H1 (cell line): ENCODE results near the gene KRTAP20-3. TPM values are rescaled to one million over a fixed set of nuclear protein-coding genes. Genes with fewer than 3 reads are reported as not detected.

Source experiments
- CTCF ChIA-PET: fragments of 300-600 bp; sonication (Branson Sonifier 250); formaldehyde crosslinking; loops from one replicate; lab custom pipeline; 2021; ENCODE audit not compliant: partially characterized antibody; lab: Charles Lee
- POLR2A ChIA-PET: fragments of 300-600 bp; sonication (Branson Sonifier 250); formaldehyde crosslinking; loops from one replicate; lab custom pipeline; 2021; ENCODE audit warnings: inconsistent platforms; ENCODE audit not compliant: partially characterized antibody; lab: Charles Lee
- DNase-seq, 2 experiments: peaks; one replicate each; pipeline versions ENCODE4 v3.0.0 to v3.0.0-alpha.2; 2010 to 2022; ENCODE audit warnings: low spot score in 2 of 2, low read depth in 1 of 2, mixed read lengths in 1 of 2
- FAIRE-seq: peaks from 2 replicates; lab custom pipeline; 2011; peaks lifted over from hg19 to GRCh38; lab: Jason Lieb, UNC
- H2AFZ ChIP-seq: 2 replicates; pipeline ENCODE4 v1.8.1; 2012; ENCODE audit warnings: low read length, inconsistent platforms
- H2AK5ac ChIP-seq: 2 replicates; pipeline ENCODE4 v1.6.1; 2013; ENCODE audit warnings: low read depth, low read length
- H2BK120ac ChIP-seq: replicated peaks from 2 replicates; pipeline ENCODE3; 2013; ENCODE audit warnings: low read depth, low read length, inconsistent platforms
- H2BK12ac ChIP-seq: 2 replicates; pipeline ENCODE4 v1.6.1; 2013; ENCODE audit warnings: low read depth, low read length
- H2BK15ac ChIP-seq: 2 replicates; pipeline ENCODE4 v1.6.1; 2013; ENCODE audit warnings: low read length
- H2BK20ac ChIP-seq: 2 replicates; pipeline ENCODE4 v1.6.1; 2013; ENCODE audit warnings: low read length
- H2BK5ac ChIP-seq: 2 replicates; pipeline ENCODE4 v1.6.1; 2013; ENCODE audit warnings: low read depth, low read length
- H3K14ac ChIP-seq: 2 replicates; pipeline ENCODE4 v1.6.1; 2013; ENCODE audit warnings: inconsistent platforms; ENCODE audit not compliant: insufficient read length
- H3K18ac ChIP-seq: 2 replicates; pipeline ENCODE4 v1.6.1; 2013; ENCODE audit warnings: low read length; ENCODE audit errors: extremely low read depth
- H3K23ac ChIP-seq: 2 replicates; pipeline ENCODE4 v1.6.1; 2013; ENCODE audit warnings: inconsistent platforms; ENCODE audit not compliant: insufficient read length
- H3K23me2 ChIP-seq: 2 replicates; pipeline ENCODE4 v1.6.1; 2013; ENCODE audit warnings: low read depth, low read length
- H3K27ac ChIP-seq: 2 replicates; pipeline ENCODE4 v1.6.1; 2011; ENCODE audit warnings: low read depth, low read length, inconsistent platforms
- H3K27me3 ChIP-seq, 4 experiments: replicated peaks in 1 of 4; 1 replicate in 1 of 4; 2 replicates in 3 of 4; pipeline versions ENCODE4 v1.6.1 to v1.8.1; 2011 to 2013; ENCODE audit warnings: low read length in 3 of 4, mild to moderate bottlenecking in 3 of 4, inconsistent platforms in 2 of 4, mixed read lengths in 2 of 4, moderate library complexity in 1 of 4; ENCODE audit not compliant: control insufficient read depth in 3 of 4, insufficient read depth in 3 of 4; ENCODE audit errors: extremely low read depth in 1 of 4
- H3K36me3 ChIP-seq, 4 experiments: 2 replicates each; pipeline versions ENCODE4 v1.6.1 to v1.8.1; 2011 to 2013; ENCODE audit warnings: mild to moderate bottlenecking in 4 of 4, low read length in 3 of 4, moderate library complexity in 2 of 4, control low read depth in 1 of 4, inconsistent platforms in 1 of 4; ENCODE audit not compliant: insufficient read depth in 4 of 4, control insufficient read depth in 2 of 4
- H3K4ac ChIP-seq: replicated peaks from 2 replicates; pipeline ENCODE3; 2013; ENCODE audit warnings: low read length, low read depth, mixed read lengths, inconsistent platforms; ENCODE audit not compliant: insufficient read length
- H3K4me1 ChIP-seq, 4 experiments: replicated peaks in 1 of 4; 1 replicate in 1 of 4; 2 replicates in 3 of 4; pipeline versions ENCODE4 v1.6.1 to v1.8.1; 2011 to 2013; ENCODE audit warnings: low read length in 3 of 4, inconsistent platforms in 2 of 4, mixed read lengths in 1 of 4; ENCODE audit not compliant: insufficient read depth in 4 of 4, control insufficient read depth in 3 of 4
- H3K4me2 ChIP-seq, 2 experiments: 2 replicates each; pipeline versions ENCODE4 v1.6.1 to v1.8.1; 2011 to 2013; ENCODE audit warnings: low read depth in 2 of 2, low read length in 2 of 2, control low read depth in 1 of 2, inconsistent platforms in 1 of 2, mild to moderate bottlenecking in 1 of 2; ENCODE audit not compliant: insufficient read depth in 1 of 2
- H3K4me3 ChIP-seq, 4 experiments: fragments of 200-600, 300-600 bp in 1 of 4; sonication (generic), shearing (Covaris generic), sonication (Bioruptor Twin) in 1 of 4; 2 replicates each; pipeline versions ENCODE4 v1.5.1 to v1.8.1; 2011 to 2016; ENCODE audit warnings: low read length in 4 of 4, low read depth in 3 of 4, control low read depth in 2 of 4, inconsistent platforms in 2 of 4, mild to moderate bottlenecking in 2 of 4, mixed read lengths in 1 of 4, moderate library complexity in 1 of 4; ENCODE audit not compliant: insufficient read depth in 2 of 4; ENCODE audit errors: extremely low read depth in 1 of 4
- H3K56ac ChIP-seq: replicated peaks from 2 replicates; pipeline ENCODE3; 2013; ENCODE audit warnings: low read depth, mild to moderate bottlenecking, mixed read lengths, low read length, inconsistent platforms; ENCODE audit not compliant: insufficient read length
- H3K79me1 ChIP-seq: 2 replicates; pipeline ENCODE4 v1.6.1; 2013; ENCODE audit warnings: low read depth, low read length, control low read depth
- H3K79me2 ChIP-seq, 2 experiments: 2 replicates each; pipeline versions ENCODE4 v1.6.1 to v1.8.1; 2012 to 2013; ENCODE audit warnings: low read length in 2 of 2, mild to moderate bottlenecking in 2 of 2, inconsistent platforms in 1 of 2; ENCODE audit not compliant: insufficient read depth in 2 of 2, control insufficient read depth in 1 of 2
- H3K9ac ChIP-seq, 4 experiments: replicated peaks in 1 of 4; 1 replicate in 1 of 4; 2 replicates in 3 of 4; pipeline versions ENCODE4 v1.6.1 to v1.8.1; 2011 to 2013; ENCODE audit warnings: low read depth in 3 of 4, low read length in 3 of 4, control low read depth in 2 of 4, mild to moderate bottlenecking in 2 of 4, moderate library complexity in 2 of 4, inconsistent platforms in 1 of 4; ENCODE audit errors: extremely low read depth in 1 of 4
- H3K9me3 ChIP-seq, 2 experiments: 2 replicates each; pipeline versions ENCODE4 v1.6.1 to v1.8.1; 2012 to 2013; ENCODE audit warnings: mild to moderate bottlenecking in 2 of 2, moderate library complexity in 2 of 2, control low read depth in 1 of 2, inconsistent platforms in 1 of 2, low read depth in 1 of 2, low read length in 1 of 2, mixed read lengths in 1 of 2; ENCODE audit not compliant: insufficient read depth in 2 of 2
- H4K20me1 ChIP-seq, 2 experiments: replicated peaks in 1 of 2; 2 replicates each; pipeline versions ENCODE3 to v1.8.1; 2011 to 2013; ENCODE audit warnings: inconsistent platforms in 2 of 2, low read length in 2 of 2, mild to moderate bottlenecking in 1 of 2; ENCODE audit not compliant: insufficient read depth in 2 of 2, control insufficient read depth in 1 of 2
- H4K5ac ChIP-seq: 2 replicates; pipeline ENCODE4 v1.6.1; 2013; ENCODE audit warnings: low read length, low read depth, mixed read lengths, inconsistent platforms; ENCODE audit not compliant: insufficient read length
- H4K8ac ChIP-seq: 2 replicates; pipeline ENCODE4 v1.8.0; 2013; ENCODE audit warnings: mild to moderate bottlenecking, moderate library complexity, low read length, inconsistent platforms; ENCODE audit not compliant: insufficient read depth; ENCODE audit errors: extremely low read depth
- H4K91ac ChIP-seq: replicated peaks from 2 replicates; pipeline ENCODE3; 2013; ENCODE audit warnings: low read length, mixed read lengths, inconsistent platforms; ENCODE audit not compliant: insufficient read length
- CTBP2 ChIP-seq: IDR thresholded peaks from 2 replicates; pipeline ENCODE4 v1.7.0; 2011; ENCODE audit warnings: borderline replicate concordance, mild to moderate bottlenecking, moderate library complexity, mixed read lengths, low read length; ENCODE audit not compliant: insufficient read depth, insufficient read length
- SP1 ChIP-seq: IDR thresholded peaks from 2 replicates; pipeline ENCODE4 v1.6.1; 2011; ENCODE audit warnings: low read depth, low read length
- WGBS, 2 experiments: shearing (Covaris generic) in 1 of 2; methylation state at CpG; one replicate each; pipeline versions ENCODE4 v1.1.6 to v1.1.7; 2013 to 2015; ENCODE audit warnings: low lambda C conversion rate in 2 of 2, mixed read lengths in 2 of 2, inconsistent platforms in 1 of 2, low coverage in 1 of 2, missing lambda C conversion rate in 1 of 2; ENCODE audit not compliant: insufficient replicate concordance in 2 of 2, insufficient coverage in 1 of 2, insufficient read length in 1 of 2; ENCODE audit errors: extremely low coverage in 1 of 2, missing lambda C conversion rate in 1 of 2; 5-methylcytosine and 5-hydroxymethylcytosine counted together
- polyA plus RNA-seq, 7 experiments: library from polyadenylated mRNA; depleted of rRNA in 3 of 7; stranded (reverse) in 5 of 7; unstranded in 2 of 7; fragments of >200 nt in 5 of 7; fragments of 200-250 nt in 2 of 7; gene quantifications; 1 replicate in 5 of 7; 2 replicates in 1 of 7; 4 replicates in 1 of 7; pipeline versions ENCODE4 v1.2.1 to v1.2.3, GENCODE V29; 2011 to 2013; ENCODE audit warnings: missing spikeins in 2 of 7, mixed read lengths in 2 of 7
- total RNA-seq: library from RNA; stranded (reverse); fragmentation: NEBNext Ultra II Directional; extraction: Animal tissue kit (Norgen Biotek cat#: 25700); gene quantifications from 2 replicates; pipeline ENCODE4 v1.2.1, GENCODE V29; 2021

Gene KRTAP20-3
- total and polyA plus RNA-seq, 2 of the 8 experiments (the other 6 are each of a cell fraction or from before 2014, with no cell fraction given) = not detected

DNA sequence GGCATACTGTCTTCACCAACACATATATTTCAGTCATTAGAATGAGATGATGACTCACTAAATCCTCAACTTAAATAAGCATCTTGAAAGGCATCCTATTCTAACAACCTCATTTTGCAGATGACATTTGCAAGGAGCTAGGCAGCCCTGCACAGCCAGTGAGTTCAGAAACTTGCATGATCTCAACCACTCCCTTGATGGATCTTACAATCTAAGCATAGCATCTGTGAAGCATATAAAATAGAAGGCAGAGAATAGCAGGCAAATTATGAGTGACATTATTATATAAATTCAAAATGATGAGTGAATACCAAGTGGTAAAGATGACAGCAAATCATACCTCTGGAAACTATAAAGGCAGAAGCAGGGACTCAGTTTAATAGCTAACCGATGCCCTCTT lies 31.6 kb downstream of the KRTAP20-3 start:
- H3K9ac ChIP-seq = no peak overlapping the region
- no peak overlapping the region for H3K23ac ChIP-seq
- H3K18ac ChIP-seq = no peak overlapping the region
- H3K9me3 ChIP-seq = no peaks in the 10 kb centered on the region
- H3K79me1 ChIP-seq = no peaks in the 10 kb centered on the region
- H2BK120ac ChIP-seq = no peak overlapping the region
- no peak overlapping the region for H3K4me3 ChIP-seq
- no peak overlapping the region for H3K4me2 ChIP-seq
- FAIRE-seq = no peak
- no peak overlapping the region for H2AFZ ChIP-seq
- no peak overlapping the region for H4K8ac ChIP-seq
- WGBS, 2 experiments = 92% methylated on average over 1 of the region's 1 CpG; no CpG with 5 or more reads in 1 of the 2 experiments
- no peaks in the 10 kb centered on the region for H3K23me2 ChIP-seq
- H4K20me1 ChIP-seq = no peaks in the 10 kb centered on the region
- TF ChIP-seq CTBP2 (no peak), SP1 (no peak)
- TF ChIP-seq, all 59 proteins: peak for 0
- Histone ChIP-seq H3K27me3 (no peaks in the 10 kb centered on the region), H2BK12ac (no peak overlapping the region), H2BK5ac (no peak overlapping the region), H2BK20ac (no peak overlapping the region), H3K36me3 (no peaks in the 10 kb centered on the region), H3K56ac (no peak overlapping the region), H3K4me1 (no peaks in the 10 kb centered on the region), H2BK15ac (no peak overlapping the region), H4K5ac (no peak overlapping the region), H3K14ac (no peak overlapping the region), H3K4ac (no peak overlapping the region), H3K79me2 (no peaks in the 10 kb centered on the region), H4K91ac (no peak overlapping the region), H3K27ac (no peak overlapping the region), H2AK5ac (no peak overlapping the region)
- ChIA-PET POLR2A (no interaction called here), CTCF (interaction anchor here (1.1 kb wide), 1 partner anchor 13 kb away, joined by 3 read pairs; no protein-coding TSS in a partner anchor)
- DNase-seq = no peak
